ENCODE data around the gene SPHK2. TPM values are rescaled to one million over a fixed set of nuclear protein-coding genes. Genes with fewer than 3 reads are reported as not detected.

Gene SPHK2
- polyA plus RNA-seq, 1 experiment: 9.2 TPM

DNA sequence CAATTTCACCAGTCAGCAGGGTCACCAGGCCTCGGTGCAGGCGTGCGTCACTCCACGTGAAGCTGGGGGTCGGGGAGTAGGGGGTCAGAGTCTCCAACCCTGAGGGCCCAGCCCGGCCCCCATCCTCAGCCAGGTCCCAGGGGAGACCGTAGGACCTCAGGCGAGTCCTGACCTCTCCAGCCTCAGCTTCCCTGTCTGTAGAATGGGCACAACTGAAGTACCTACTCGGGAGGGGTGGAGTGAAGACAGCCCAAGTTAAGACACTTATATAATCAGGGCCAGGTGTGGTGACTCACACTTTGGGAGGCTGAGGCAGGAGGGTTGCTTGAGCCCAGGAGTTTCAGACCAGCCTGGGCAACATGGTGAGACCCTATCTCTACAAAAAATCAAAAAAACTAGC, 15.5 kb upstream of the SPHK2 start:
- no peak overlapping the region for H3K4me3 ChIP-seq (ENCODE audit: low read depth, low read length)
- CTCF ChIA-PET: interaction anchor here (2.4 kb wide), 1 partner anchor 15 kb away, joined by 14 read pairs; no protein-coding TSS in a partner anchor
- no peak for DNase-seq (ENCODE audit: low read depth)
- H3K36me3 ChIP-seq (ENCODE audit: control insufficient read depth, insufficient read depth, low read length): no peaks in the 10 kb centered on the region
- TF ChIP-seq, protein P1, sequence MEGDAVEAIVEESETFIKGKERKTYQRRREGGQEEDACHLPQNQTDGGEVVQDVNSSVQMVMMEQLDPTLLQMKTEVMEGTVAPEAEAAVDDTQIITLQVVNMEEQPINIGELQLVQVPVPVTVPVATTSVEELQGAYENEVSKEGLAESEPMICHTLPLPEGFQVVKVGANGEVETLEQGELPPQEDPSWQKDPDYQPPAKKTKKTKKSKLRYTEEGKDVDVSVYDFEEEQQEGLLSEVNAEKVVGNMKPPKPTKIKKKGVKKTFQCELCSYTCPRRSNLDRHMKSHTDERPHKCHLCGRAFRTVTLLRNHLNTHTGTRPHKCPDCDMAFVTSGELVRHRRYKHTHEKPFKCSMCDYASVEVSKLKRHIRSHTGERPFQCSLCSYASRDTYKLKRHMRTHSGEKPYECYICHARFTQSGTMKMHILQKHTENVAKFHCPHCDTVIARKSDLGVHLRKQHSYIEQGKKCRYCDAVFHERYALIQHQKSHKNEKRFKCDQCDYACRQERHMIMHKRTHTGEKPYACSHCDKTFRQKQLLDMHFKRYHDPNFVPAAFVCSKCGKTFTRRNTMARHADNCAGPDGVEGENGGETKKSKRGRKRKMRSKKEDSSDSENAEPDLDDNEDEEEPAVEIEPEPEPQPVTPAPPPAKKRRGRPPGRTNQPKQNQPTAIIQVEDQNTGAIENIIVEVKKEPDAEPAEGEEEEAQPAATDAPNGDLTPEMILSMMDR (IDR thresholded peaks at IDR 0.05; ENCODE audit: insufficient read depth, low read depth, low read length): no peak
- POLR2A ChIA-PET: no interaction called here
- no peaks in the 10 kb centered on the region for H3K27me3 ChIP-seq (ENCODE audit: control insufficient read depth, insufficient read depth, low read length)

DNA sequence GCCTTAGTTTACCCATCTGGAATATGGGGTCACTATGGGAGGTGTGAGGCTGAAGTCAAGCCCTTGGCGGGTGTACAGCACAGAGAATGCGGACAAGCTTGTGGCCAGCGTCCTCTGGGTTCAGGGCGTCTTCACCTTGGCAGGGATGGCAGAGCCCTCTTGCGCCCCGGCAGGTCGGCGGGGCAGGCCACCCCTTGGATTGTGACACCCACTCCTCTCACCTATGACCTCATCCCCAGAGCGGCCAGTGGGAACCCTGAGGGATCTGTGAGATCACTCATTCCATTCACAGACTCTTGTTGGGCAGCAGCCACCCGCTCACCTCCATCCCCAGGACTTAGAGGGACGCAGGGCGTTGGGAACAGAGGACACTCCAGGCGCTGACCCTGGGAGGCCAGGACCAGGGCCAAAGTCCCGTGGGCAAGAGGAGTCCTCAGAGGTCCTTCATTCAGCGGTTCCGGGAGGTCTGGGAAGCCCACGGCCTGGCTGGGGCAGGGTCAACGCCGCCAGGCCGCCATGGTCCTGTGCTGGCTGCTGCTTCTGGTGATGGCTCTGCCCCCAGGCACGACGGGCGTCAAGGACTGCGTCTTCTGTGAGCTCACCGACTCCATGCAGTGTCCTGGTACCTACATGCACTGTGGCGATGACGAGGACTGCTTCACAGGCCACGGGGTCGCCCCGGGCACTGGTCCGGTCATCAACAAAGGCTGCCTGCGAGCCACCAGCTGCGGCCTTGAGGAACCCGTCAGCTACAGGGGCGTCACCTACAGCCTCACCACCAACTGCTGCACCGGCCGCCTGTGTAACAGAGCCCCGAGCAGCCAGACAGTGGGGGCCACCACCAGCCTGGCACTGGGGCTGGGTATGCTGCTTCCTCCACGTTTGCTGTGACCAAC, 12.6 kb upstream of the SPHK2 start, which contains the start of gene SPACA4:
SPACA4 (plus strand) TSS at position 280 of the 896 bp plus-strand sequence; CDS start at position 517, 237 bp downstream.
- CTCF ChIA-PET: interaction anchor here (0.6 to 4.4 kb wide), 4 partner anchors 12 to 211 kb away, joined by 3 to 32 read pairs (median 6); no protein-coding TSS in a partner anchor
- Histone ChIP-seq H3K27me3 (ENCODE audit: control insufficient read depth, insufficient read depth, low read length) (no peaks in the 10 kb centered on the region), H3K4me3 (ENCODE audit: low read depth, low read length) (no peak within 1 kb of the TSS), H3K36me3 (ENCODE audit: control insufficient read depth, insufficient read depth, low read length) (no peaks in the 10 kb centered on the region)
- no peak for DNase-seq (ENCODE audit: low read depth)
- TF ChIP-seq, protein P1 (IDR thresholded peaks at IDR 0.05; ENCODE audit: insufficient read depth, low read depth, low read length): no peak
- POLR2A ChIA-PET: no interaction called here

DNA sequence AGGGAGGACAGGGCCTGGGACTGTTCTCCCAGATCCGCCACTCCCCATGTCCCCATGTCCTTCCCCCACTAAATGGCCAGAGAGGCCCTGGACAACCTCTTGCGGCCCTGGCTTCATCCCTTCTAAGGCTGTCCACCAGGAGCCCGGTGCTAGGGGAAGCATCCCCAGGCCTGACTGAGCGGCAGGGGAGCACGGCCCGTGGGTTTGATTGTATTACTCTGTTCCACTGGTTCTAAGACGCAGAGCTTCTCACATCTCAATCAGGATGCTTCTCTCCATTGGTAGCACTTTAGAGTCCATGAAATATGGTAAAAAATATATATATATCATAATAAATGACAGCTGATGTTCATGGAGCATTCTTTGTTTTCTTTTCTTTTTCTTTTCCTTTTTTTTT, 11.9 kb upstream of the SPHK2 start:
- ChIA-PET CTCF (interaction anchor here (0.6 to 4.4 kb wide), 4 partner anchors 17 to 641 kb away, joined by 3 to 32 read pairs (median 8); no protein-coding TSS in a partner anchor), POLR2A (no interaction called here)
- no peak for DNase-seq (ENCODE audit: low read depth)
- Histone ChIP-seq H3K27me3 (ENCODE audit: control insufficient read depth, insufficient read depth, low read length) (no peaks in the 10 kb centered on the region), H3K4me3 (ENCODE audit: low read depth, low read length) (no peak overlapping the region), H3K36me3 (ENCODE audit: control insufficient read depth, insufficient read depth, low read length) (no peaks in the 10 kb centered on the region)
- TF ChIP-seq, protein P1 (IDR thresholded peaks at IDR 0.05; ENCODE audit: insufficient read depth, low read depth, low read length): no peak

DNA sequence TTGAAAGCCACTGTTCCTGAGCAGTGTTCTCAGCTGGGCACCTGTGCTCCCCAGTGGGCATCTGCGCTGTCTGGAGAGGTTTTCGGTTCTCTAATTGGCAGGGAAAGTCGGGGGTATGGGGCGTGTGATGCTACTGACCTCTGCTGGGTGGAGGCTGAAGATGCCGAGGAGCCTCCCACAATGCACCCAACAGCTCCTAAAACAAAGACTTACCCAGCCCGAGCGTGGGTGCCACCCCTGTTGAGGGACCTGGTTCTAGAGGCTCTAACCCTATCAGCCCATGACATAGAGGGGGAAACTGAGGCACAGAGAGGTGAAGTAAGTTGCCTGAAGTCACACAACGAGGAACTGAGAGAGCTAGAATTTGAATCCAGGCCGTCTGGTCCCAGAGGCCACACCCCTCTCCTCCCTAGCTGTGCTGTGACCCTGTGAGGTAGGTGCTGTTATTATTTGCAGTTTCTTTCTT, 10.5 kb upstream of the SPHK2 start:
- ChIA-PET CTCF (interaction anchor here (0.6 to 4.4 kb wide), 13 partner anchors 8 to 342 kb away, joined by 3 to 32 read pairs (median 4); partner anchors contain the start of genes KDELR1, RPL18 and SPHK2), POLR2A (no interaction called here)
- H3K27me3 ChIP-seq (ENCODE audit: control insufficient read depth, insufficient read depth, low read length): no peaks in the 10 kb centered on the region
- H3K4me3 ChIP-seq (ENCODE audit: low read depth, low read length): no peak overlapping the region
- no peaks in the 10 kb centered on the region for H3K36me3 ChIP-seq (ENCODE audit: control insufficient read depth, insufficient read depth, low read length)
- TF ChIP-seq, protein P1 (IDR thresholded peaks at IDR 0.05; ENCODE audit: insufficient read depth, low read depth, low read length): peak; percentile 72
- DNase-seq (ENCODE audit: low read depth): no peak

DNA sequence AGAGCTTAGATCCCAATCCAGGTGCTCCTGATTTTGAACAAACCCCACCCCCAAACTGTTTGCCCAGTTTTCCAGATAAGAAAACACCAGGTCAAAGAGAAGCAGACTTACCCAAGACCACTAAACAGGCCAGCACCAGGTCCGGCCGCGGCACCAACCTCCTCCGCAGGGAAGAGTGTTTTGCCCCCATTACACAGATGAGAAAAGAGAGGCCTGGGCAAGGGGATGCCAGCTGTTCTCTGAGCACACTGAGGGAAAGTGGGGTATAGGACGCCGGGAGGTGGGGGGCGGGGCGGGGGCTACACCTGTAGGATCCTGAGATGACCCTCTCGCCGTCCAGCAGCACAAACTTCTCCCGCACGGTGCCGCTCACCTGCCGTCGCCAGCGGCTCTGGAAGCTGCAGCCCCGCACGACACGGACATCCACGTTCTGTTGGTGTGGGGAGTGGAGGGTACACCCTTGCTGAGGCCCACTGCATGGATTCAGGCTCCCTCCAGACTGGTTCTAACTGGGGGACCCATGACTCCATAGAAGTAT, 9.7 kb upstream of the SPHK2 start:
- DNase-seq (ENCODE audit: low read depth): no peak
- Histone ChIP-seq H3K27me3 (ENCODE audit: control insufficient read depth, insufficient read depth, low read length) (no peaks in the 10 kb centered on the region), H3K4me3 (ENCODE audit: low read depth, low read length) (no peak overlapping the region), H3K36me3 (ENCODE audit: control insufficient read depth, insufficient read depth, low read length) (no peaks in the 10 kb centered on the region)
- ChIA-PET CTCF (interaction anchor here (0.9 to 4.4 kb wide), 4 partner anchors 10 to 341 kb away, joined by 3 to 32 read pairs (median 4); no protein-coding TSS in a partner anchor), POLR2A (no interaction called here)
- TF ChIP-seq, protein P1 (IDR thresholded peaks at IDR 0.05; ENCODE audit: insufficient read depth, low read depth, low read length): no peak

All from BJ (cell line).